Transverse colon (tissue), 4 donors: ENCODE measurements around the gene TRIM7.

ENCODE experiments used
- CTCF ChIP-seq, 5 experiments: fragments of 200-600 bp in 3 of 5; fragments of 450-650 bp in 2 of 5; sonication (generic) in 3 of 5; IDR thresholded peaks; 1 replicate in 2 of 5; 2 replicates in 3 of 5; pipeline ENCODE4 v1.5.1; 2016 to 2017; ENCODE audit warnings: antibody characterized with exemption in 5 of 5, inconsistent platforms in 3 of 5, mild to moderate bottlenecking in 2 of 5, moderate library complexity in 1 of 5
- POLR2AphosphoS5 ChIP-seq, 3 donors: sonication (generic); formaldehyde crosslinking; IDR thresholded peaks; one replicate each; pipeline ENCODE4 v1.6.1; 2016; ENCODE audit warnings: antibody characterized with exemption in 3 of 3

GRCh38 chr5:181219262-181220177 lies 14.5 kb upstream of the TRIM7 start:
- TF ChIP-seq POLR2AphosphoS5 (IDR thresholded peaks at IDR 0.05), result no peak
- no peak for TF ChIP-seq CTCF (IDR thresholded peaks at IDR 0.05)
